Inflammatory macrophage (primary cell): ENCODE measurements around the gene PRKCI.
"Not testable (repeated sequence)": the region's sequence is repeated elsewhere in the genome, so short reads cannot be mapped to it uniquely, and the experiment has no call there.

Source experiments
- DNase-seq, 2 donors: peaks; one replicate each; pipeline ENCODE4 v3.0.0-alpha.2; 2020 to 2022

PRKCI gene

GRCh38 chr3:170301405-170301804, 79.2 kb downstream of the PRKCI start:
- DNase-seq = peak in 1 of 2 donors; percentile 51

GRCh38 chr3:170302008-170302407, 79.8 kb downstream of the PRKCI start:
- DNase-seq = no peak

- DNase-seq = no peak
These were observed 83.8 kb downstream of the PRKCI start for GRCh38 chr3:170306015-170306414.

- no peak for DNase-seq
These were observed 85.6 kb downstream of the PRKCI start for GRCh38 chr3:170307671-170308405.

- no peak for DNase-seq
These were observed 86.8 kb downstream of the PRKCI start for GRCh38 chr3:170309046-170309445.

GRCh38 chr3:170317954-170318353, 95.7 kb downstream of the PRKCI start:
- DNase-seq = no peak

GRCh38 chr3:170320461-170321121, 98.4 kb downstream of the PRKCI start:
- DNase-seq = peak in 1 of 2 donors; percentile 4

GRCh38 chr3:170321321-170322034, 99.3 kb downstream of the PRKCI start:
- peak; percentile 55 to 75 for DNase-seq

- DNase-seq = no peak
These were observed 100.5 kb downstream of the PRKCI start for GRCh38 chr3:170322566-170323269.

- DNase-seq = no peak
These were observed 101.1 kb downstream of the PRKCI start for GRCh38 chr3:170323331-170323730.

GRCh38 chr3:170324962-170325361, 102.7 kb downstream of the PRKCI start:
- no peak for DNase-seq

- DNase-seq = no peak
These were observed 105.0 kb downstream of the PRKCI start for GRCh38 chr3:170327040-170327808.

GRCh38 chr3:170327868-170328548, 105.8 kb downstream of the PRKCI start:
- DNase-seq = not testable (repeated sequence)

GRCh38 chr3:170330366-170330765, 108.1 kb downstream of the PRKCI start:
- no peak for DNase-seq

GRCh38 chr3:170331143-170331542, 108.9 kb downstream of the PRKCI start:
- no peak for DNase-seq

- DNase-seq = no peak
These were observed 115.2 kb downstream of the PRKCI start for GRCh38 chr3:170337420-170337819.

- DNase-seq = no peak
These were observed 116.6 kb downstream of the PRKCI start for GRCh38 chr3:170338690-170339340.

GRCh38 chr3:170342273-170342672, 120.0 kb downstream of the PRKCI start:
- not testable (repeated sequence) for DNase-seq

- DNase-seq = not testable (repeated sequence)
These were observed 121.6 kb downstream of the PRKCI start for GRCh38 chr3:170343859-170344258.

- no peak for DNase-seq
These were observed 122.7 kb downstream of the PRKCI start for GRCh38 chr3:170344971-170345370.
